ENCODE data around the gene FLVCR2.

- TF ChIP-seq CTCF (IDR thresholded peaks at IDR 0.05) (no peak), EZH2 (IDR thresholded peaks at IDR 0.05; ENCODE audit: borderline replicate concordance, insufficient read depth, low read depth, low read length, poor library complexity, severe bottlenecking) (no peak)
Measured at GRCh38 chr14:75533791-75534555, 44.4 kb upstream of the FLVCR2 start.
